ENCODE results near the gene OR2G6. TPM values are rescaled to one million over a fixed set of nuclear protein-coding genes. Genes with fewer than 3 reads are reported as not detected.
"Not testable (repeated sequence)": the region's sequence is repeated elsewhere in the genome, so short reads cannot be mapped to it uniquely, and the experiment has no call there.

The OR2G6 gene
- total RNA-seq, 1 donor from 2014 or later, result not detected

- not testable (repeated sequence) for ATAC-seq; DNase-seq (ENCODE audit: low spot score)
Measured at GRCh38 chr1:248573856-248574255, 66.0 kb downstream of the OR2G6 start.

DNA sequence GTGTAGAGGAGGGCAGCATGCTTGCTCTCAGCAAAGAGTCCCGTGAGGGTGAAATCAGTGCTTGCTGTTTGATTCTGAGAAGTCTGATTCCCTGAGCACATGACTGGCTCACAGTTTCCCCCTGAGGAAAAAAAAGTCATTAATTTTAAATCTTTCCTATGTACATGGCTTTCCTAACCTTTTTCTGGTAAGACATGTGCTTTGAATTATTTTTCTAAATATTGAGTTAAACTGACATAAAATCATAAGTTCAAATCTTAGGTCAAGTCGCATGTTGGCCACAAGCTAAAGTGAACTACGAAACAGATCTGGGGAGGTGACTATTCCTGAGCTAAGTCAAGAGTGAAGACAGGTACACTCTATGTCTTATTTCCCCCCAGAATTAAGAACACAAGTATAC, 66.8 kb downstream of the OR2G6 start, which contains the start of gene OR2T34:
OR2T34 (minus strand) TSS at position 101 of the 400 bp plus-strand sequence; CDS start at position 101, 0 bp downstream.
- ATAC-seq; DNase-seq (ENCODE audit: low spot score): not testable (repeated sequence)

GRCh38 chr1:248576260-248576980, 68.5 kb downstream of the OR2G6 start:
- ATAC-seq (no peak), DNase-seq (ENCODE audit: low spot score) (no peak)

Other genes starting within 250 kb of the OR2G6 start
- not detected for gene OR2T33, start 230.1 kb upstream of the OR2G6 start, total RNA-seq
- gene OR2T12, start 204.6 kb upstream of the OR2G6 start, total RNA-seq, result not detected
- not detected for gene OR2M7, start 183.5 kb upstream of the OR2G6 start, total RNA-seq
- gene OR14C36, start 159.3 kb upstream of the OR2G6 start, total RNA-seq, result not detected
- not detected for gene OR2T4, start 146.4 kb upstream of the OR2G6 start, total RNA-seq
- not detected for gene OR2T6, start 132.3 kb upstream of the OR2G6 start, total RNA-seq
- gene OR2T1, start 105.0 kb upstream of the OR2G6 start, total RNA-seq, result not detected
- gene OR2T2, start 62.4 kb upstream of the OR2G6 start, total RNA-seq, result not detected
- gene OR2T3, start 34.7 kb upstream of the OR2G6 start, total RNA-seq, result not detected
- gene OR2T5, start 19.5 kb upstream of the OR2G6 start, total RNA-seq, result not detected
- gene OR2T29, start 54.7 kb downstream of the OR2G6 start, total RNA-seq, result not detected
- not detected for gene OR2T34, start 66.7 kb downstream of the OR2G6 start, total RNA-seq
- not detected for gene OR2T10, start 89.6 kb downstream of the OR2G6 start, total RNA-seq
- not detected for gene OR2T11, start 127.0 kb downstream of the OR2G6 start, total RNA-seq
- gene OR2T35, start 137.2 kb downstream of the OR2G6 start, total RNA-seq, result not detected
- gene OR2T27, start 147.5 kb downstream of the OR2G6 start, total RNA-seq, result not detected
- not detected for gene OR14I1, start 194.7 kb downstream of the OR2G6 start, total RNA-seq
- gene LYPD8, start 247.7 kb downstream of the OR2G6 start, total RNA-seq, result not detected